Upper lobe of right lung (tissue), 1 donor: Measurements from ENCODE around the gene ABHD16A. TPM values are rescaled to one million over a fixed set of nuclear protein-coding genes. Genes with fewer than 3 reads are reported as not detected.

Experiments
- ATAC-seq: fragments of 200-7000 bp; cut with Tn5 transposase; one replicate; pipeline ENCODE4 v1.9.1; 2020; ENCODE audit warnings: mild to moderate bottlenecking, moderate library complexity
- DNase-seq: peaks from one replicate; pipeline ENCODE4 v3.0.0-alpha.2; 2020
- H3K27ac ChIP-seq: fragments of 200-600 bp; one replicate; pipeline ENCODE4 v1.8.0; 2022
- H3K27me3 ChIP-seq: fragments of 200-600 bp; one replicate; pipeline ENCODE4 v1.8.0; 2022; ENCODE audit warnings: mild to moderate bottlenecking
- H3K36me3 ChIP-seq: fragments of 200-600 bp; one replicate; pipeline ENCODE4 v1.8.0; 2022
- H3K4me1 ChIP-seq: fragments of 200-600 bp; one replicate; pipeline ENCODE4 v1.8.0; 2022
- H3K4me3 ChIP-seq: fragments of 200-600 bp; one replicate; pipeline ENCODE4 v1.8.0; 2022; ENCODE audit warnings: mild to moderate bottlenecking
- H3K9me3 ChIP-seq: fragments of 200-600 bp; one replicate; pipeline ENCODE4 v1.8.0; 2022
- intact Hi-C: fragments of 100-400 bp; cut with DNase I; formaldehyde crosslinking; loops from one replicate; pipeline ENCODE4 v1.11.0; 2022
- total RNA-seq: library from RNA; stranded (reverse); fragmentation: NEBNext Ultra II Directional; extraction: Animal tissue kit (Norgen Biotek cat#: 25700); gene quantifications from one replicate; pipeline ENCODE4 v1.2.1, GENCODE V29; 2021
- TF ChIP-seq, protein P1 (sequence below): fragments of 200-600 bp; IDR thresholded peaks from one replicate; pipeline ENCODE4 v1.8.0; 2022; ENCODE audit warnings: antibody characterized with exemption
- donor health status: DM: no; HTN: yes; CAD: no; lungs with severe emphysema.

Gene ABHD16A
- total RNA-seq, 1 donor from 2014 or later = 55.8 TPM

DNA sequence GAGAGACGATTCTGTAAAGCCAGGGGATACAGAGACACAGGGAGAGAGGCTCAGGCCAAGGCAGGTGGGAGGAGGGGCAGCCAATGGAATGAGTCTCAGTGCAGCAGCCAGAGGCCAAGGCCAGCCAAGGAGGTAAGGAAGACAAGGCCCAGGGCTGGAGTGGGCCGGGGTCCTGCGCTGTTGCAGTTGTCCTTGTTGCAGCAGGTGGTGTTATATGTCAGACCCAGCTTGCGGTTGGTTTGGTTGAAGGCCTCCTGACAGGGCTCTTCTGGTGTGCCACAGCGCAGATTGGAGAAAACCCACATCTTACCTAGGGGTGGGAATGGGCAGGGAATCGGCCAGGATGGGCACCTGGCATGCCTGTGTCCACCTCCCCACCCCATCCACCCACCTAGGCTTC lies 15.9 kb upstream of the ABHD16A start:
- TF ChIP-seq, protein P1, sequence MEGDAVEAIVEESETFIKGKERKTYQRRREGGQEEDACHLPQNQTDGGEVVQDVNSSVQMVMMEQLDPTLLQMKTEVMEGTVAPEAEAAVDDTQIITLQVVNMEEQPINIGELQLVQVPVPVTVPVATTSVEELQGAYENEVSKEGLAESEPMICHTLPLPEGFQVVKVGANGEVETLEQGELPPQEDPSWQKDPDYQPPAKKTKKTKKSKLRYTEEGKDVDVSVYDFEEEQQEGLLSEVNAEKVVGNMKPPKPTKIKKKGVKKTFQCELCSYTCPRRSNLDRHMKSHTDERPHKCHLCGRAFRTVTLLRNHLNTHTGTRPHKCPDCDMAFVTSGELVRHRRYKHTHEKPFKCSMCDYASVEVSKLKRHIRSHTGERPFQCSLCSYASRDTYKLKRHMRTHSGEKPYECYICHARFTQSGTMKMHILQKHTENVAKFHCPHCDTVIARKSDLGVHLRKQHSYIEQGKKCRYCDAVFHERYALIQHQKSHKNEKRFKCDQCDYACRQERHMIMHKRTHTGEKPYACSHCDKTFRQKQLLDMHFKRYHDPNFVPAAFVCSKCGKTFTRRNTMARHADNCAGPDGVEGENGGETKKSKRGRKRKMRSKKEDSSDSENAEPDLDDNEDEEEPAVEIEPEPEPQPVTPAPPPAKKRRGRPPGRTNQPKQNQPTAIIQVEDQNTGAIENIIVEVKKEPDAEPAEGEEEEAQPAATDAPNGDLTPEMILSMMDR = no peak
- intact Hi-C loops = no loop called here

DNA sequence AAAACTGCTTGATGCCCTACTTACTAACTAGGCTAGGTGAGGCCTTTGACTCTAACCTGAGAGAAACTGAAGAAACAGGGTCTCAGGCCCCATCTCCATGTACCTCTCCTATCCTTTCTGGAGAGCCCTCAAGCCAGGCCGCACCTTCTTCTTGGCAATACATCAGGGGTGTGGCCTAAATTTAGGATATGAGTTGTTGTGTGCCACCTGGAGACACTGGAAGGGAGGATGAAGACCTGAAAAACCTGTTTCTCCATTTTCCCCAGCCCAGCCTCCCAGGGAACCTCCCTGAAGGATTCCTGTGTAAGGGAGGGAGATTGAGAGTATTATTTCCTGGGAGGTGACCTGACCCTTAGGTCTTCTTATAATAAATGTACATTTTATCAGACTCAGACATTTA lies 15.1 kb upstream of the ABHD16A start:
- TF ChIP-seq, protein P1 = no peak
- DNase-seq = no peak
- Histone ChIP-seq H3K9me3 (no peaks in the 10 kb centered on the region), H3K4me1 (no peaks in the 10 kb centered on the region), H3K27me3 (no peaks in the 10 kb centered on the region), H3K36me3 (no peaks in the 10 kb centered on the region), H3K27ac (peak overlapping the region; percentile 30), H3K4me3 (no peak overlapping the region)
- intact Hi-C loops = no loop called here
- peak; percentile 76 for ATAC-seq

More for the DNA sequence above, 15.9 kb upstream of the ABHD16A start:
- no peaks in the 10 kb centered on the region for H3K9me3 ChIP-seq
- H3K36me3 ChIP-seq = no peaks in the 10 kb centered on the region
- no peaks in the 10 kb centered on the region for H3K4me1 ChIP-seq
- H3K4me3 ChIP-seq = no peak overlapping the region
- no peak for DNase-seq
- no peaks in the 10 kb centered on the region for H3K27me3 ChIP-seq
- no peak for ATAC-seq
- H3K27ac ChIP-seq = peak overlapping the region; percentile 30

DNA sequence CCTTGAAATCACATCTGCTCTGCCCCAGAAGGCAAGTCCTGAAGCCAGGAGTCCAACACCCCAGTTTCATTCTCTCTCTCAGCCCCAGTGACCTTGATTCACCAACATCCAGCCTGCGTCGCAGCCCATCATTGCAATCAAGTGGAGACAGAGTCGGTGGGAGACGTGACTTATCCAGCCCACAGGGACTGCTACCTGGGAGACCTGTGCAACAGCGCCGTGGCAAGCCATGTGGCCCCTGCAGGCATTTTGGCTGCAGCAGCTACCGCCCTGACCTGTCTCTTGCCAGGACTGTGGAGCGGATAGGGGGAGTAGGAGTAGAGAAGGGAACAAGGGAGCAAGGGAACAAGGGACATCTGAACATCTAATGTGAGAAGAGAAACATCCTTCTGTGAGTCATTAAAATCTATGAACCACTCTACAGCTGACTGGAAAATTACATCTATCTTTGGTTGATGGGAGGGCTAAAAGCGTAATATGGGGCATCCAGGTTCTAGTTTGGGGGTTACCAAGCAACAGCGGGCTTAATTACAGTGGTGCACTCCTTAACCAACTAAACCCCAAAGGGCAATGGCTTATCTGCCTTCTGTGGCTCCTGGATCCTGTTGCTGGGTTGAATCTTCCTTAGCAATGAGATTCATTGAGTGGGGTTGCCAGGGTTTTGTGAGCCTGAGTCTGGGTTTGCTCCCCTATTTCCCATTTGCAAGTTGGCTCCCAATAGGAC lies 14.5 kb upstream of the ABHD16A start:
- Histone ChIP-seq H3K9me3 (no peaks in the 10 kb centered on the region), H3K36me3 (no peaks in the 10 kb centered on the region), H3K27ac (no peak overlapping the region), H3K4me3 (no peak overlapping the region), H3K27me3 (no peaks in the 10 kb centered on the region), H3K4me1 (no peaks in the 10 kb centered on the region)
- intact Hi-C loops = no loop called here
- DNase-seq (no peak), ATAC-seq (no peak)
- TF ChIP-seq, protein P1 = no peak

DNA sequence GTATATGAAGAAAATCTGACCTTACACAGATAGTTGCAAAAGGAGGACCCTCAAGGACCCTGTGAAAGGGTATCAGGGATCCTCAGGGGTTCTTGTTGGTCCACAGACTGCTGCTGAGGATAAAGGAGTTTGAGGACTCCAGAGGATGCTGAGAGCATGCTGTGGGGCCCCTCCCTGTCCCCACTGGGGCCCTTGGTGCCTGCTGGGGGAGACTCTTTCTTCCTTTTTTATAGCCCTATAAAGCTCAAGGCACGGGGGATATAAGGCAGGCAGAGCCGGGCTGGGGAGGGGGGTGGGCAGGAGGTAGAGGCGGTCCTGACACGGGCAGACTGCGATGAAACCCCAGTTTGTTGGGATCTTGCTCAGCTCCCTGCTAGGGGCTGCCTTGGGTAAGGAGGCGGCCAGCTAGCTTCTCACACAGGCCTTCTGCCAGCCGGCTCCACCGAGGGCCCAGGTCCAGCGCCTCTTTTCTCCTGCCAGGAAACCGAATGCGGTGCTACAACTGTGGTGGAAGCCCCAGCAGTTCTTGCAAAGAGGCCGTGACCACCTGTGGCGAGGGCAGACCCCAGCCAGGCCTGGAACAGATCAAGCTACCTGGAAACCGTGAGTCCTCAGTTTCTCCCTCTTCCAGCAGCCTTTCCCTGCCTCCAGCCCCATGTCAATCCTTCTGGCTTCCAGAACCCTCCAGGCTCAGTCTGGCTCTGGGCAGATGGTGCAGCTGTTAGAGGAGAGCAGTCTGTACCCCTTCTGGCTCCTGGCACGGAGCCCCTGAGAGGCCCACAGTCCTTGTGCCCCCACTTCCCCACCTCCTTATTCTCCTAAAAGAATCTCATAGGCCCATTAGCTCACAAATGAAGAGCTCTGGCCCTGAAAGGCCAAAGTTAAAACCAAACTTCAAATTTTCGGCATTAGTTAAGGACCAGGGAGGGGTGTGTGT lies 12.2 kb upstream of the ABHD16A start, which contains the start of gene LY6G6D:
Gene LY6G6D (plus strand): TSS at position 327 of the 937 bp plus-strand sequence. CDS start 8 bp downstream, at position 335.
- TF ChIP-seq, protein P1 = no peak
- no peaks in the 10 kb centered on the region for H3K9me3 ChIP-seq
- H3K27ac ChIP-seq = no peak within 1 kb of the TSS
- intact Hi-C loops = no loop called here
- DNase-seq = no peak
- no peak within 1 kb of the TSS for H3K4me3 ChIP-seq
- no peaks in the 10 kb centered on the region for H3K36me3 ChIP-seq
- H3K27me3 ChIP-seq = no peaks in the 10 kb centered on the region
- no peak for ATAC-seq
- no peaks in the 10 kb centered on the region for H3K4me1 ChIP-seq

DNA sequence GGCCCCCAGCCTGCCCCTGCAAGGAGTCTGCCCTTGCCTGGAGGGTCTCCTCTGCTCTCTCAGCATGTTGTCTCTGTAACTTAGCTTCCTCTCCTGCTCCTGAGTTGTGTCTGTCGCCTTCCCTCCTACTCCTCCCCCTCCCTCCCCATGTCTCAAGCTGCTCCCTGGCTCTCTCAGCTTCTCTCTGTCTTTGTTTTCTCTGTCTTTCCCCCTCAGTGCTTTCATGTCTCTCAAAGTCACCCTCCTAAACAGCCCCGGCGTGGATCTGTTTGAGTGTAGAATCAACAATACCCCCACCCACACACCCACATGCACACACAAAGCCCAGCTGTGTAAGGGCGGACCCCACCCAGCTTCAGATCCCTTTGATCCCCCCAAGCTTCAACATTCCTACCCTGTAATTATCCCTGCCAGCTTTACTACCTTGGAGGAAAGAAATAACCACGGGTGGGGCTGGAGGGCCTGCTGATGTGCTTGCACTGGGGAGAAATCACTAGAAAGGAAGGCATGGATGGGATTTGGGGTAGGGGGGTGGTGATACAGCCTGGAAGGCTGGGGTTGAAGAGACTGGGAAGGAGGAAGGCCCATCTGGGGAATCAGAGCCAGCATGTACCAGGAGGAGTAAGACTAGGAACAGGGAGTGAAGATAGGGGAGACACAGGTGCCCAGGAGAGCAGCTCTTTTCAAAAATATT lies 11.0 kb upstream of the ABHD16A start:
- Histone ChIP-seq H3K4me3 (no peak overlapping the region), H3K27me3 (no peaks in the 10 kb centered on the region), H3K4me1 (no peaks in the 10 kb centered on the region), H3K27ac (no peak overlapping the region), H3K36me3 (no peaks in the 10 kb centered on the region), H3K9me3 (no peaks in the 10 kb centered on the region)
- intact Hi-C loops = no loop called here
- TF ChIP-seq, protein P1 = no peak
- DNase-seq (no peak), ATAC-seq (no peak)
